ENCODE data around the gene STRN. TPM values are rescaled to one million over a fixed set of nuclear protein-coding genes. Genes with fewer than 3 reads are reported as not detected.

STRN gene
- polyA plus RNA-seq, 3 donors: 2.7 to 7.4 (median 5.6) TPM

DNA sequence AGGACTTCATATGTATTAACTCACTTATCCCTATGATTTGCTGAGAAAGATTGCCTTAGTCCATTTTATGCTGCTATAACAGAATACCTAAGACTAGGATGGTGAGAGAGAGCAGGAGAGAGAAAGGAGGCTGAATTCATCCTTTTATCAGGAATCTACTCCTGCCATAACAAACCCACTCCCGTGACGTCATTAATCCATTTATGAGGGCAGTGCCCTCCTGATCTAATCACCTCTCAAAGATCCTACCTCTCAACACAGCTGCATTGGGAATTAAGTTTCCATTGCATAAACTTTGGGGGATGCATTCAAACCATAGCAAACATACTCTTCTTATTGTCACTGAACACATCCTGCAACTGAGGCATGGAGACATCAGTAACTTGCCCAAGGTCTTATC is 147.8 kb downstream of the STRN start:
- WGBS, 3 donors: 85 to 96% (median 86%) methylated on average over 2 of the region's 2 CpGs
- H3K27ac ChIP-seq (ENCODE audit: low read depth, low read length): no peak overlapping the region

- 32 to 62% (median 46%) methylated on average over 6 of the region's 6 CpGs for WGBS, 3 donors
- H3K27ac ChIP-seq (ENCODE audit: low read depth, low read length): no peak overlapping the region
Observed at GRCh38 chr2:36812196-36812595, 154.1 kb downstream of the STRN start.

DNA sequence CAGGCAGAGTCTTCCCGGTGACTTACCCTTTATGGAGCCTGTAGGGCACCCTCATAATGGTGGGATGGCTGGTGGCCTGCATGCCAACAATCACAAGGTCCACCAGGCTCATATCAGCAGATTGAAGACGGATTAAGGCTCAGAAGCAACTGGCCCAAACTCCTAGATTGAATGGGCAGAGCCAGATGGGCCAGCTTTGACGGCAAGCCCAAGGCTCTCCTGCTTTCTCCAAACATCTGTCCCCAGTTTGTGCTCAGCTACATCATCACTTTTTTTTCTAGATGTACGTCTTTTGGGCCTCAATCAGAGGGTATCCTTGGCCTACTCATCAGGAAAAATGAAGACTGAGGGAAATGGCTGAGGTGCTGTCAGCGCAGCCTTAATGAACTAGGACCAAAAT is 155.3 kb downstream of the STRN start:
- 84 to 94% (median 92%) methylated on average over 5 of the region's 5 CpGs for WGBS, 3 donors
- H3K27ac ChIP-seq (ENCODE audit: low read depth, low read length): no peak overlapping the region

DNA sequence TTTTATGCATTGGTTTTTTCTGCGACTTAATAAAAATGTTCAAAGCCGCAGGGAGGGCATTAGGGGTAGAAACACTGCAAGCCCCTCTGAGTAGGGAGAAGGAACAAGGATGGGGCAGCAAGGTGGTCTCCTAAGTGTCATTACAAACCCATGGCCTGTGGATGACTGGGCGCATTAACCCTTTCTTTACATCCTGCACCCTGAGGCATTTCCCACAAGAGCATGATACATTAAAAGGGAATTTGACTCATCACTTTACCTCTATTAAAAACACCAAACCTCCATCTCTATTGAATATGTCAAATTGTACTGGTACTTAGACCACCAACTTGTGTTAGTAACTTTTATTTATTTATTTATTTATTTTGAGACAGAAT is 157.3 kb downstream of the STRN start:
- WGBS, 3 donors: 89 to 97% (median 95%) methylated on average over 3 of the region's 3 CpGs
- H3K27ac ChIP-seq (ENCODE audit: low read depth, low read length): no peak overlapping the region

GRCh38 chr2:36808386-36809068 is 157.8 kb downstream of the STRN start:
- H3K27ac ChIP-seq (ENCODE audit: low read depth, low read length): no peak overlapping the region
- WGBS, 3 donors: 91 to 95% (median 94%) methylated on average over 35 of the region's 35 CpGs

- WGBS, 3 donors: 74 to 80% (median 78%) methylated on average over 5 of the region's 5 CpGs
- H3K27ac ChIP-seq (ENCODE audit: low read depth, low read length): no peak overlapping the region
Observed at GRCh38 chr2:36807223-36807886, 159.0 kb downstream of the STRN start.

GRCh38 chr2:36805635-36806224 is 160.6 kb downstream of the STRN start:
- H3K27ac ChIP-seq (ENCODE audit: low read depth, low read length): no peak overlapping the region
- WGBS, 3 donors: 78 to 90% (median 87%) methylated on average over 11 of the region's 11 CpGs

DNA sequence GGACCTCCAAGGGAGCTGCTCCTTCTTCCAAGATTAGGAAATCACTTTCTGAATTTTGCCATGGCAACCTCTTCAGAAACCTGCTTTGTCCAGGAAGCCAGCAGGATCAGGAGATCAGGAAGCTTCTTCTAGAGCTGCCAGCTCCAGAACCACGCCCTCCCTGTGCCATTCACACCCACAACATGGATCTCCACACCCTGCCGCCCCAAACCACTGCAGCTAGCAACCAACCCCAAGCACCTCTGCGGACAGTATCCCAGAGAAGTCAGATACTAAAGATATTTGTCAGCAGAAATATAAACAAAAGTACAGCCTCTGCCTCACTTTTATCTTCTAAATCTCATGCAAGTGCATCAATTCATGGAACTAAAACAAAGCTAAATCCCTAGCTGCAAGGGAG is 163.4 kb downstream of the STRN start:
- no peak overlapping the region for H3K27ac ChIP-seq (ENCODE audit: low read depth, low read length)
- WGBS, 3 donors: 78 to 90% (median 84%) methylated on average over 3 of the region's 3 CpGs

DNA sequence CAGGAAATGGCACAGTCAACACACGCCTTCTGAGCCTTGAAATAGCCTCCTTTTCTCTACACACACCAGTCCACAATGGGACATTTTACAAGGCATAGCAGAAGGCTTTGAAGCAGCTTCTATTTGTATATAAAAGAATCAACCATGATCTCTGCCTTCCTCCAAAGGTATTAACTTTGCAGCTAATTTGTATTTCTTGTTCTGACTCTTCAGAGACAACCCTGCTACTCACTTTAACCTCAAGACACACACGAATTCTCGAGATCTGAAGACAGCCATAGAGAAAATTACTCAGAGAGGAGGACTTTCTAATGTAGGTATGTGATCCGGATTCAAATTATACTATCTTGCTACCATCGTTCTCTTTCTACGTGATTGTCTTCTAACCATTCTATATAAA is 165.2 kb downstream of the STRN start:
- H3K27ac ChIP-seq (ENCODE audit: low read depth, low read length): no peak overlapping the region
- 73 to 89% (median 87%) methylated on average over 6 of the region's 6 CpGs for WGBS, 3 donors

DNA sequence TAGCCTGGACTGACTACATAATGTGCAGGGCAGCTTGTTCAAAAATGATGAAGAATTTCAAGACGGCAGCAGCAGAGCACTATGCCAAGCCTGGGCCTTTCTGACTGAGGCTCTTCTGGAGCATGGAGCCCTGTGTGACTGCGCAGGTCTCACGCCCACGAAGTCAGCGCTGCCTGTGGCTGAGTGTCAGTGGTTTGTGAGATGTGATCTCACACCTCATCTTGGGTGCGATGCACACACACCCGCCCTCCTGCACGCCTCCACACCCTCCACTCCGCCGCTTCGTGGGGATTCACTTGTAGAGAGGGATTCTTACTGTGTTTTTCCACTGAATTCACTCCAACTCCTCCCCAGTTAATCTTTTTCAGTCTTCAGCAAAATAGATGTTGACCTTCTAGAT is 166.0 kb downstream of the STRN start:
- 90 to 96% (median 93%) methylated on average over 11 of the region's 11 CpGs for WGBS, 3 donors
- no peak overlapping the region for H3K27ac ChIP-seq (ENCODE audit: low read depth, low read length)

GRCh38 chr2:36798724-36799123 is 167.6 kb downstream of the STRN start:
- 69 to 92% (median 88%) methylated on average over 3 of the region's 3 CpGs for WGBS, 3 donors
- H3K27ac ChIP-seq (ENCODE audit: low read depth, low read length): no peak overlapping the region

GRCh38 chr2:36797324-36798070 is 168.8 kb downstream of the STRN start:
- 60 to 64% (median 63%) methylated on average over 6 of the region's 6 CpGs for WGBS, 3 donors

More at GRCh38 chr2:36797324-36798070, 168.8 kb downstream of the STRN start:
- no peak overlapping the region for H3K27ac ChIP-seq (ENCODE audit: low read depth, low read length)

Other genes starting within 250 kb of the STRN start
- 10 to 100 TPM in 1 of 3 donors, 1 to 10 TPM in 2; 6.3 to 10.8 (median 7.9) TPM for gene HEATR5B, start 117.8 kb upstream of the STRN start, polyA plus RNA-seq
- 10 to 100 TPM in 2 of 3 donors, 1 to 10 TPM in 1; 2.1 to 12.8 (median 11.8) TPM for gene GPATCH11, start 118.0 kb upstream of the STRN start, polyA plus RNA-seq
- gene EIF2AK2, start 190.4 kb upstream of the STRN start, polyA plus RNA-seq: 10 to 100 TPM in 1 of 3 donors, 1 to 10 TPM in 2; 3.6 to 11.7 (median 6.7) TPM
- gene SULT6B1, start 222.1 kb upstream of the STRN start, polyA plus RNA-seq: not detected
- gene CEBPZOS, start 230.0 kb upstream of the STRN start, polyA plus RNA-seq: 10 to 100 TPM; 13.8 to 46.9 (median 21.6) TPM

Measured in adipose tissue (tissue), 3 donors.